Measurements from ENCODE around the gene DENND1A.

GRCh38 chr9:123834218-123834888 lies 95.6 kb downstream of the DENND1A start:
- TF ChIP-seq CTCF (IDR thresholded peaks at IDR 0.05; ENCODE audit: insufficient read depth, low read depth, low read length) (no peak), EZH2 (IDR thresholded peaks at IDR 0.05; ENCODE audit: insufficient read depth, low read length) (no peak)

Data from astrocyte (in vitro differentiated cells and primary cell).